K562 (cell line): Measurements from ENCODE around the gene SLC9B1. TPM values are rescaled to one million over a fixed set of nuclear protein-coding genes. Genes with fewer than 3 reads are reported as not detected.

ENCODE experiments used
- ATF7 ChIP-seq: fragments of 450-650 bp; IDR thresholded peaks from 2 replicates; pipeline ENCODE4 v1.7.1; 2014; ENCODE audit warnings: mild to moderate bottlenecking, moderate library complexity
- BACH1 ChIP-seq: fragments of 200-800 bp; sonication (Bioruptor generic); IDR thresholded peaks from 2 replicates; pipeline ENCODE4 v1.6.1; 2016; ENCODE audit warnings: missing genetic modification characterization, missing compliant biosample characterization
- EZH2 ChIP-seq: IDR thresholded peaks from 2 replicates; pipeline ENCODE4 v1.6.1; 2012; ENCODE audit warnings: low read depth, mild to moderate bottlenecking, inconsistent platforms, low read length, borderline replicate concordance
- HIVEP1 ChIP-seq: fragments of 250-450 bp; sonication (Bioruptor Pico); IDR thresholded peaks from 2 replicates; pipeline ENCODE4 v1.4.0; 2020; ENCODE audit warnings: mild to moderate bottlenecking
- KAT2B ChIP-seq: IDR thresholded peaks from one replicate; pipeline ENCODE4 v1.6.1; 2012; ENCODE audit warnings: low read depth, mild to moderate bottlenecking, control low read depth, inconsistent platforms, low read length, moderate library complexity
- NEUROD1 ChIP-seq: fragments of 150-350 bp; IDR thresholded peaks from 2 replicates; pipeline ENCODE4 v1.6.1; 2014; ENCODE audit warnings: borderline replicate concordance, low read length, low read depth; ENCODE audit not compliant: partially characterized antibody
- NONO ChIP-seq, 2 experiments: fragments of 200-400 bp in 1 of 2; fragments of 450-650 bp in 1 of 2; formaldehyde crosslinking in 1 of 2; IDR thresholded peaks; 2 replicates each; pipeline ENCODE4 v1.6.1; 2017; ENCODE audit warnings: low read depth in 2 of 2, mild to moderate bottlenecking in 2 of 2, moderate library complexity in 2 of 2, low read length in 1 of 2
- RAD21 ChIP-seq, 2 experiments: fragments of 250-450 bp in 1 of 2; fragments of 450-650 bp in 1 of 2; sonication (Bioruptor Pico) in 1 of 2; formaldehyde crosslinking in 1 of 2; IDR thresholded peaks in 1 of 2; conservative IDR thresholded peaks in 1 of 2; 2 replicates each; pipeline versions ENCODE4 v1.4.0 to v1.8.0; 2020 to 2022; ENCODE audit warnings: mild to moderate bottlenecking in 2 of 2, moderate library complexity in 1 of 2
- RBFOX2 ChIP-seq: fragments of 200-400 bp; formaldehyde crosslinking; IDR thresholded peaks from 2 replicates; pipeline ENCODE4 v1.6.1; 2017; ENCODE audit warnings: low read depth, mild to moderate bottlenecking, low read length, moderate library complexity
- SMARCA4 ChIP-seq: fragments of 450-650 bp; IDR thresholded peaks from 2 replicates; pipeline ENCODE4 v1.6.1; 2016
- SMARCB1 ChIP-seq: IDR thresholded peaks from 2 replicates; pipeline ENCODE4 v1.6.1; 2011; ENCODE audit warnings: improper control_type of control experiment, low read depth; ENCODE audit not compliant: insufficient read length
- ZBTB1 ChIP-seq: sonication (generic); formaldehyde crosslinking; IDR thresholded peaks from 2 replicates; pipeline ENCODE4 v1.8.1; 2023; ENCODE audit warnings: missing genetic modification reagents, low read depth, mild to moderate bottlenecking, borderline replicate concordance
- polyA plus RNA-seq, 8 experiments: library from polyadenylated mRNA; depleted of rRNA in 4 of 8; stranded (reverse) in 5 of 8; unstranded in 3 of 8; fragments of >200 nt; fragmentation: Nextera tagmentation in 2 of 8; fragmentation: Illumina TruSeq in 1 of 8; extraction: Ambion mirVana in 2 of 8; extraction: Trizol in 1 of 8; gene quantifications; 2 replicates each; pipeline versions ENCODE4 v1.2.1 to v1.2.3, GENCODE V29; 2011 to 2014; ENCODE audit warnings: inconsistent platforms in 1 of 8, missing spikeins in 1 of 8
- total RNA-seq, 7 experiments: library from RNA; depleted of rRNA in 6 of 7; stranded (reverse); fragments of >200 nt in 6 of 7; fragmentation: Illumina TruSeq in 2 of 7; extraction: Trizol in 2 of 7; gene quantifications; 2 replicates each; pipeline versions ENCODE4 v1.2.1 to v1.2.3, GENCODE V29; 2011 to 2021; ENCODE audit warnings: low replicate concordance in 1 of 7
- TF ChIP-seq, protein P1 (sequence below): fragments of 200-600 bp; sonication (generic); IDR thresholded peaks from one replicate; pipeline ENCODE4 v1.6.1; 2012; ENCODE audit warnings: mild to moderate bottlenecking, low read depth, low read length, inconsistent platforms
- TF ChIP-seq, protein P2 (sequence below): fragments of 250-450 bp; sonication (Bioruptor Pico); IDR thresholded peaks from 2 replicates; pipeline ENCODE4 v1.8.0; 2022; ENCODE audit warnings: inconsistent platforms

SLC9B1 gene
- total and polyA plus RNA-seq, 9 of the 15 experiments (the other 6 are each of a cell fraction or from before 2014, with no cell fraction given) = 0.21 to 1.3 (median 0.51) TPM

DNA sequence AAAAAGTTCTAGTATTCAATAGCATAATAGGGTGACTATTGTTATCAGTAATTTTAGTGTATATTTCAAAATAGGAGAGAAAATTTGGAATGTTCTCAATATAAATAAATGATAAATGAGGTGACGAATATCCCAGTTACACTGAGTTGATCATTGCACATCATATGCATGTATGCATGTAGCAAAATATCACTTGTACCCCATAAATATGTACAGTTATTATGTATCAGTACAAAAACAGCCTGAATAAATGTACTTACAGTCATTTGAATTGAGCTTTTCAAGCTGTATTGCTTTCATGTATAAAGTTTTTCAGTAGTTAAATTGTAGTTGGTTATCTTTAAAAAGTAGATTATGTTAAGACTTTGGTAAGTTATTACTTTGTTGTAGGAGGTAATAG, 138.2 kb downstream of the SLC9B1 start (continued):
- TF ChIP-seq, protein P1, sequence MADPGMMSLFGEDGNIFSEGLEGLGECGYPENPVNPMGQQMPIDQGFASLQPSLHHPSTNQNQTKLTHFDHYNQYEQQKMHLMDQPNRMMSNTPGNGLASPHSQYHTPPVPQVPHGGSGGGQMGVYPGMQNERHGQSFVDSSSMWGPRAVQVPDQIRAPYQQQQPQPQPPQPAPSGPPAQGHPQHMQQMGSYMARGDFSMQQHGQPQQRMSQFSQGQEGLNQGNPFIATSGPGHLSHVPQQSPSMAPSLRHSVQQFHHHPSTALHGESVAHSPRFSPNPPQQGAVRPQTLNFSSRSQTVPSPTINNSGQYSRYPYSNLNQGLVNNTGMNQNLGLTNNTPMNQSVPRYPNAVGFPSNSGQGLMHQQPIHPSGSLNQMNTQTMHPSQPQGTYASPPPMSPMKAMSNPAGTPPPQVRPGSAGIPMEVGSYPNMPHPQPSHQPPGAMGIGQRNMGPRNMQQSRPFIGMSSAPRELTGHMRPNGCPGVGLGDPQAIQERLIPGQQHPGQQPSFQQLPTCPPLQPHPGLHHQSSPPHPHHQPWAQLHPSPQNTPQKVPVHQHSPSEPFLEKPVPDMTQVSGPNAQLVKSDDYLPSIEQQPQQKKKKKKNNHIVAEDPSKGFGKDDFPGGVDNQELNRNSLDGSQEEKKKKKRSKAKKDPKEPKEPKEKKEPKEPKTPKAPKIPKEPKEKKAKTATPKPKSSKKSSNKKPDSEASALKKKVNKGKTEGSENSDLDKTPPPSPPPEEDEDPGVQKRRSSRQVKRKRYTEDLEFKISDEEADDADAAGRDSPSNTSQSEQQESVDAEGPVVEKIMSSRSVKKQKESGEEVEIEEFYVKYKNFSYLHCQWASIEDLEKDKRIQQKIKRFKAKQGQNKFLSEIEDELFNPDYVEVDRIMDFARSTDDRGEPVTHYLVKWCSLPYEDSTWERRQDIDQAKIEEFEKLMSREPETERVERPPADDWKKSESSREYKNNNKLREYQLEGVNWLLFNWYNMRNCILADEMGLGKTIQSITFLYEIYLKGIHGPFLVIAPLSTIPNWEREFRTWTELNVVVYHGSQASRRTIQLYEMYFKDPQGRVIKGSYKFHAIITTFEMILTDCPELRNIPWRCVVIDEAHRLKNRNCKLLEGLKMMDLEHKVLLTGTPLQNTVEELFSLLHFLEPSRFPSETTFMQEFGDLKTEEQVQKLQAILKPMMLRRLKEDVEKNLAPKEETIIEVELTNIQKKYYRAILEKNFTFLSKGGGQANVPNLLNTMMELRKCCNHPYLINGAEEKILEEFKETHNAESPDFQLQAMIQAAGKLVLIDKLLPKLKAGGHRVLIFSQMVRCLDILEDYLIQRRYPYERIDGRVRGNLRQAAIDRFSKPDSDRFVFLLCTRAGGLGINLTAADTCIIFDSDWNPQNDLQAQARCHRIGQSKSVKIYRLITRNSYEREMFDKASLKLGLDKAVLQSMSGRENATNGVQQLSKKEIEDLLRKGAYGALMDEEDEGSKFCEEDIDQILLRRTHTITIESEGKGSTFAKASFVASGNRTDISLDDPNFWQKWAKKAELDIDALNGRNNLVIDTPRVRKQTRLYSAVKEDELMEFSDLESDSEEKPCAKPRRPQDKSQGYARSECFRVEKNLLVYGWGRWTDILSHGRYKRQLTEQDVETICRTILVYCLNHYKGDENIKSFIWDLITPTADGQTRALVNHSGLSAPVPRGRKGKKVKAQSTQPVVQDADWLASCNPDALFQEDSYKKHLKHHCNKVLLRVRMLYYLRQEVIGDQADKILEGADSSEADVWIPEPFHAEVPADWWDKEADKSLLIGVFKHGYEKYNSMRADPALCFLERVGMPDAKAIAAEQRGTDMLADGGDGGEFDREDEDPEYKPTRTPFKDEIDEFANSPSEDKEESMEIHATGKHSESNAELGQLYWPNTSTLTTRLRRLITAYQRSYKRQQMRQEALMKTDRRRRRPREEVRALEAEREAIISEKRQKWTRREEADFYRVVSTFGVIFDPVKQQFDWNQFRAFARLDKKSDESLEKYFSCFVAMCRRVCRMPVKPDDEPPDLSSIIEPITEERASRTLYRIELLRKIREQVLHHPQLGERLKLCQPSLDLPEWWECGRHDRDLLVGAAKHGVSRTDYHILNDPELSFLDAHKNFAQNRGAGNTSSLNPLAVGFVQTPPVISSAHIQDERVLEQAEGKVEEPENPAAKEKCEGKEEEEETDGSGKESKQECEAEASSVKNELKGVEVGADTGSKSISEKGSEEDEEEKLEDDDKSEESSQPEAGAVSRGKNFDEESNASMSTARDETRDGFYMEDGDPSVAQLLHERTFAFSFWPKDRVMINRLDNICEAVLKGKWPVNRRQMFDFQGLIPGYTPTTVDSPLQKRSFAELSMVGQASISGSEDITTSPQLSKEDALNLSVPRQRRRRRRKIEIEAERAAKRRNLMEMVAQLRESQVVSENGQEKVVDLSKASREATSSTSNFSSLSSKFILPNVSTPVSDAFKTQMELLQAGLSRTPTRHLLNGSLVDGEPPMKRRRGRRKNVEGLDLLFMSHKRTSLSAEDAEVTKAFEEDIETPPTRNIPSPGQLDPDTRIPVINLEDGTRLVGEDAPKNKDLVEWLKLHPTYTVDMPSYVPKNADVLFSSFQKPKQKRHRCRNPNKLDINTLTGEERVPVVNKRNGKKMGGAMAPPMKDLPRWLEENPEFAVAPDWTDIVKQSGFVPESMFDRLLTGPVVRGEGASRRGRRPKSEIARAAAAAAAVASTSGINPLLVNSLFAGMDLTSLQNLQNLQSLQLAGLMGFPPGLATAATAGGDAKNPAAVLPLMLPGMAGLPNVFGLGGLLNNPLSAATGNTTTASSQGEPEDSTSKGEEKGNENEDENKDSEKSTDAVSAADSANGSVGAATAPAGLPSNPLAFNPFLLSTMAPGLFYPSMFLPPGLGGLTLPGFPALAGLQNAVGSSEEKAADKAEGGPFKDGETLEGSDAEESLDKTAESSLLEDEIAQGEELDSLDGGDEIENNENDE = no peak
- no peak for TF ChIP-seq SMARCA4
- no peak for TF ChIP-seq RBFOX2
- TF ChIP-seq ATF7 = no peak
- TF ChIP-seq ZBTB1 (CRISPR knock-in tag) = no peak
- no peak for TF ChIP-seq KAT2B
- no peak for TF ChIP-seq NONO (IDR thresholded peaks at IDR 0.05; ENCODE audit: low read depth in 2 of 2, low read length in 1 of 2)
- TF ChIP-seq SMARCB1 = no peak
- no peak for TF ChIP-seq RAD21 (CRISPR knock-in tag; conservative IDR thresholded peaks at IDR 0.05 in 1 of 2, IDR thresholded peaks at IDR 0.05 in 1 of 2)
- no peak for TF ChIP-seq NEUROD1
- TF ChIP-seq EZH2 = no peak
- TF ChIP-seq HIVEP1 (CRISPR knock-in tag) = no peak
- no peak for TF ChIP-seq BACH1
- TF ChIP-seq, protein P2, sequence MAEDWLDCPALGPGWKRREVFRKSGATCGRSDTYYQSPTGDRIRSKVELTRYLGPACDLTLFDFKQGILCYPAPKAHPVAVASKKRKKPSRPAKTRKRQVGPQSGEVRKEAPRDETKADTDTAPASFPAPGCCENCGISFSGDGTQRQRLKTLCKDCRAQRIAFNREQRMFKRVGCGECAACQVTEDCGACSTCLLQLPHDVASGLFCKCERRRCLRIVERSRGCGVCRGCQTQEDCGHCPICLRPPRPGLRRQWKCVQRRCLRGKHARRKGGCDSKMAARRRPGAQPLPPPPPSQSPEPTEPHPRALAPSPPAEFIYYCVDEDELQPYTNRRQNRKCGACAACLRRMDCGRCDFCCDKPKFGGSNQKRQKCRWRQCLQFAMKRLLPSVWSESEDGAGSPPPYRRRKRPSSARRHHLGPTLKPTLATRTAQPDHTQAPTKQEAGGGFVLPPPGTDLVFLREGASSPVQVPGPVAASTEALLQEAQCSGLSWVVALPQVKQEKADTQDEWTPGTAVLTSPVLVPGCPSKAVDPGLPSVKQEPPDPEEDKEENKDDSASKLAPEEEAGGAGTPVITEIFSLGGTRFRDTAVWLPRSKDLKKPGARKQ (CRISPR knock-in tag) = no peak
